GM23338 (cell line): Measurements from ENCODE around the gene ZNF23. TPM values are rescaled to one million over a fixed set of nuclear protein-coding genes. Genes with fewer than 3 reads are reported as not detected.

Experiments
- ATAC-seq: fragments of 200-7000 bp; cut with Tn5 transposase; 3 replicates; pipeline ENCODE4 v1.9.1; 2020
- DNase-seq: peaks from one replicate; pipeline ENCODE4 v3.0.0-alpha.2; 2015; ENCODE audit warnings: low spot score
- H2AFZ ChIP-seq: fragments of 200-600 bp; sonication (generic); 2 replicates; pipeline ENCODE4 v1.8.0; 2016; ENCODE audit warnings: antibody characterized with exemption, mild to moderate bottlenecking, moderate library complexity
- H3F3A ChIP-seq: fragments of 200-600 bp; sonication (generic); replicated peaks from 2 replicates; pipeline ENCODE4 v1.8.0; 2017; ENCODE audit warnings: antibody characterized with exemption, mixed run types, low read depth
- H3K27ac ChIP-seq: fragments of 200-600 bp; sonication (generic); 2 replicates; pipeline ENCODE4 v1.6.1; 2016; ENCODE audit warnings: low read depth
- H3K27me3 ChIP-seq: fragments of 200-600 bp; sonication (generic); 2 replicates; pipeline ENCODE4 v1.8.0; 2016; ENCODE audit warnings: mild to moderate bottlenecking, mixed run types, moderate library complexity; ENCODE audit not compliant: insufficient read depth
- H3K36me3 ChIP-seq: fragments of 200-600 bp; sonication (generic); 2 replicates; pipeline ENCODE4 v1.8.0; 2016; ENCODE audit warnings: mild to moderate bottlenecking; ENCODE audit not compliant: insufficient read depth
- H3K4me1 ChIP-seq: fragments of 200-600 bp; sonication (generic); 2 replicates; pipeline ENCODE4 v1.8.0; 2016; ENCODE audit warnings: mild to moderate bottlenecking, moderate library complexity; ENCODE audit not compliant: insufficient read depth
- H3K4me2 ChIP-seq: fragments of 200-600 bp; sonication (generic); 2 replicates; pipeline ENCODE4 v1.7.1; 2017; ENCODE audit warnings: mixed run types
- H3K4me3 ChIP-seq: fragments of 200-600 bp; sonication (generic); 2 replicates; pipeline ENCODE4 v1.6.1; 2016; ENCODE audit warnings: mixed run types
- H3K79me2 ChIP-seq: fragments of 200-600 bp; sonication (generic); replicated peaks from 2 replicates; pipeline ENCODE4 v1.8.0; 2017; ENCODE audit warnings: mild to moderate bottlenecking; ENCODE audit not compliant: insufficient read depth
- H3K9me2 ChIP-seq: fragments of 200-600 bp; sonication (generic); 2 replicates; pipeline ENCODE4 v1.8.0; 2017; ENCODE audit not compliant: insufficient read depth
- H4K20me1 ChIP-seq: fragments of 200-600 bp; sonication (generic); replicated peaks from 2 replicates; pipeline ENCODE4 v1.8.0; 2017; ENCODE audit warnings: mild to moderate bottlenecking; ENCODE audit not compliant: insufficient read depth
- H3K27ac Mint-ChIP-seq: 2 replicates; pipeline ENCODE4 v1.8.0; 2020; ENCODE audit warnings: inconsistent platforms, mild to moderate bottlenecking, moderate library complexity, mixed read lengths
- H3K27me3 Mint-ChIP-seq: 3 replicates; pipeline ENCODE4 v1.8.0; 2022; ENCODE audit warnings: low read depth, mild to moderate bottlenecking, moderate library complexity, mixed read lengths, inconsistent platforms; ENCODE audit not compliant: insufficient read depth, poor library complexity
- H3K36me3 Mint-ChIP-seq: 3 replicates; pipeline ENCODE4 v1.8.0; 2021; ENCODE audit warnings: low read depth, mild to moderate bottlenecking, inconsistent platforms, moderate library complexity, mixed read lengths
- H3K4me1 Mint-ChIP-seq: 3 replicates; pipeline ENCODE4 v1.8.0; 2020; ENCODE audit warnings: mild to moderate bottlenecking, inconsistent platforms, mixed read lengths
- H3K4me3 Mint-ChIP-seq: 3 replicates; pipeline ENCODE4 v1.8.0; 2021; ENCODE audit warnings: moderate library complexity, mild to moderate bottlenecking, inconsistent platforms, mixed read lengths
- H3K9me3 Mint-ChIP-seq: 3 replicates; pipeline ENCODE4 v1.8.0; 2020; ENCODE audit warnings: moderate library complexity, mild to moderate bottlenecking, inconsistent platforms, mixed read lengths
- JUNB ChIP-seq: IDR thresholded peaks from one replicate; pipeline ENCODE4 v1.6.1; 2016; ENCODE audit warnings: antibody characterized with exemption; ENCODE audit not compliant: unreplicated experiment
- NANOG ChIP-seq: IDR thresholded peaks from 2 replicates; pipeline ENCODE4 v1.6.1; 2016; ENCODE audit warnings: antibody characterized with exemption, borderline replicate concordance
- POLR2AphosphoS5 ChIP-seq: IDR thresholded peaks from 2 replicates; pipeline ENCODE4 v1.6.1; 2016; ENCODE audit warnings: antibody characterized with exemption, low read depth
- STAT1 ChIP-seq: IDR thresholded peaks from one replicate; pipeline ENCODE4 v1.6.1; 2016; ENCODE audit warnings: antibody characterized with exemption; ENCODE audit not compliant: unreplicated experiment
- ZNF331 ChIP-seq: fragments of 250-450 bp; sonication (Bioruptor Pico); IDR thresholded peaks from 2 replicates; pipeline ENCODE4 v1.5.0; 2020; ENCODE audit warnings: low read depth, mild to moderate bottlenecking, moderate library complexity
- polyA plus RNA-seq: library from polyadenylated mRNA; unstranded; fragments of >200 nt; fragmentation: Nextera tagmentation; extraction: Ambion mirVana; gene quantifications from 2 replicates; pipeline ENCODE4 v1.2.1, GENCODE V29; 2016
- total RNA-seq: library from RNA; depleted of rRNA; stranded (reverse); fragments of >200 nt; shearing (Covaris generic); gene quantifications from 2 replicates; pipeline ENCODE4 v1.2.3, GENCODE V29; 2014
- TF ChIP-seq, protein P1 (sequence below): IDR thresholded peaks from one replicate; pipeline ENCODE4 v1.6.1; 2018; ENCODE audit warnings: antibody characterized with exemption; ENCODE audit not compliant: unreplicated experiment
- TF ChIP-seq, protein P2 (sequence below): fragments of 250-450 bp; sonication (Bioruptor Pico); IDR thresholded peaks from 2 replicates; pipeline ENCODE4 v1.5.0; 2020; ENCODE audit warnings: mild to moderate bottlenecking, moderate library complexity

ZNF23 gene
- total and polyA plus RNA-seq, 2 experiments from 2014 or later = 8.4 to 8.8 TPM

DNA sequence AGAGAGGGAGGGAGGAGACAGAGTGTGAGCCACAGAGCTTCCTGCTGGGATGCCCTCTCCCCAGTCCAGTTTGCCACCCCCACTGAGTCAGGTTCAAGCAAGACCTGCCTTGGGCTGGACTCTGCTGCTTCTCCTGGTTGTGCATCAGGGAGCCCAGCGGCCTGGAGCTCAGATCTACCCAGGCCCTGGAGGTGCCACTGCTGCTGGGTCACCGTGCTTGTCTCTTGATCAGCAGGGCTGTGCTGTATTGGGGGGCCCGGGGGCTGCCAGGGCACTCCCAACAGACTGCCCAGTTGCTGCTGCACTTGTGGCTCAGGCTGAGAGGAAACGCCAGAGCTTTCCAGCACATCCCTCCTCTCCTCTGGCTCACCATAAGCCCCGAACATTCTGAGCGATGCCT is 29.1 kb downstream of the ZNF23 start:
- no peak overlapping the region for H2AFZ ChIP-seq
- no peaks in the 10 kb centered on the region for H3K27me3 ChIP-seq
- H3K27ac ChIP-seq = no peak overlapping the region
- no peak for ATAC-seq
- Mint-ChIP-seq H3K27ac (no peak overlapping the region), H3K4me1 (no peaks in the 10 kb centered on the region), H3K9me3 (no peaks in the 10 kb centered on the region), H3K4me3 (no peak overlapping the region), H3K36me3 (no peaks in the 10 kb centered on the region), H3K27me3 (no peaks in the 10 kb centered on the region)
- no peak overlapping the region for H3K4me2 ChIP-seq
- H3K4me1 ChIP-seq = no peaks in the 10 kb centered on the region
- H3K4me3 ChIP-seq = no peak overlapping the region
- H3K36me3 ChIP-seq = no peaks in the 10 kb centered on the region
- no peaks in the 10 kb centered on the region for H3K9me2 ChIP-seq
- no peaks in the 10 kb centered on the region for H3F3A ChIP-seq
- TF ChIP-seq ZNF331 (CRISPR knock-in tag) (no peak), STAT1 (no peak), NANOG (no peak), JUNB (no peak), POLR2AphosphoS5 (no peak)
- TF ChIP-seq, protein P1, sequence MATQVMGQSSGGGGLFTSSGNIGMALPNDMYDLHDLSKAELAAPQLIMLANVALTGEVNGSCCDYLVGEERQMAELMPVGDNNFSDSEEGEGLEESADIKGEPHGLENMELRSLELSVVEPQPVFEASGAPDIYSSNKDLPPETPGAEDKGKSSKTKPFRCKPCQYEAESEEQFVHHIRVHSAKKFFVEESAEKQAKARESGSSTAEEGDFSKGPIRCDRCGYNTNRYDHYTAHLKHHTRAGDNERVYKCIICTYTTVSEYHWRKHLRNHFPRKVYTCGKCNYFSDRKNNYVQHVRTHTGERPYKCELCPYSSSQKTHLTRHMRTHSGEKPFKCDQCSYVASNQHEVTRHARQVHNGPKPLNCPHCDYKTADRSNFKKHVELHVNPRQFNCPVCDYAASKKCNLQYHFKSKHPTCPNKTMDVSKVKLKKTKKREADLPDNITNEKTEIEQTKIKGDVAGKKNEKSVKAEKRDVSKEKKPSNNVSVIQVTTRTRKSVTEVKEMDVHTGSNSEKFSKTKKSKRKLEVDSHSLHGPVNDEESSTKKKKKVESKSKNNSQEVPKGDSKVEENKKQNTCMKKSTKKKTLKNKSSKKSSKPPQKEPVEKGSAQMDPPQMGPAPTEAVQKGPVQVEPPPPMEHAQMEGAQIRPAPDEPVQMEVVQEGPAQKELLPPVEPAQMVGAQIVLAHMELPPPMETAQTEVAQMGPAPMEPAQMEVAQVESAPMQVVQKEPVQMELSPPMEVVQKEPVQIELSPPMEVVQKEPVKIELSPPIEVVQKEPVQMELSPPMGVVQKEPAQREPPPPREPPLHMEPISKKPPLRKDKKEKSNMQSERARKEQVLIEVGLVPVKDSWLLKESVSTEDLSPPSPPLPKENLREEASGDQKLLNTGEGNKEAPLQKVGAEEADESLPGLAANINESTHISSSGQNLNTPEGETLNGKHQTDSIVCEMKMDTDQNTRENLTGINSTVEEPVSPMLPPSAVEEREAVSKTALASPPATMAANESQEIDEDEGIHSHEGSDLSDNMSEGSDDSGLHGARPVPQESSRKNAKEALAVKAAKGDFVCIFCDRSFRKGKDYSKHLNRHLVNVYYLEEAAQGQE = no peak
- TF ChIP-seq, protein P2, sequence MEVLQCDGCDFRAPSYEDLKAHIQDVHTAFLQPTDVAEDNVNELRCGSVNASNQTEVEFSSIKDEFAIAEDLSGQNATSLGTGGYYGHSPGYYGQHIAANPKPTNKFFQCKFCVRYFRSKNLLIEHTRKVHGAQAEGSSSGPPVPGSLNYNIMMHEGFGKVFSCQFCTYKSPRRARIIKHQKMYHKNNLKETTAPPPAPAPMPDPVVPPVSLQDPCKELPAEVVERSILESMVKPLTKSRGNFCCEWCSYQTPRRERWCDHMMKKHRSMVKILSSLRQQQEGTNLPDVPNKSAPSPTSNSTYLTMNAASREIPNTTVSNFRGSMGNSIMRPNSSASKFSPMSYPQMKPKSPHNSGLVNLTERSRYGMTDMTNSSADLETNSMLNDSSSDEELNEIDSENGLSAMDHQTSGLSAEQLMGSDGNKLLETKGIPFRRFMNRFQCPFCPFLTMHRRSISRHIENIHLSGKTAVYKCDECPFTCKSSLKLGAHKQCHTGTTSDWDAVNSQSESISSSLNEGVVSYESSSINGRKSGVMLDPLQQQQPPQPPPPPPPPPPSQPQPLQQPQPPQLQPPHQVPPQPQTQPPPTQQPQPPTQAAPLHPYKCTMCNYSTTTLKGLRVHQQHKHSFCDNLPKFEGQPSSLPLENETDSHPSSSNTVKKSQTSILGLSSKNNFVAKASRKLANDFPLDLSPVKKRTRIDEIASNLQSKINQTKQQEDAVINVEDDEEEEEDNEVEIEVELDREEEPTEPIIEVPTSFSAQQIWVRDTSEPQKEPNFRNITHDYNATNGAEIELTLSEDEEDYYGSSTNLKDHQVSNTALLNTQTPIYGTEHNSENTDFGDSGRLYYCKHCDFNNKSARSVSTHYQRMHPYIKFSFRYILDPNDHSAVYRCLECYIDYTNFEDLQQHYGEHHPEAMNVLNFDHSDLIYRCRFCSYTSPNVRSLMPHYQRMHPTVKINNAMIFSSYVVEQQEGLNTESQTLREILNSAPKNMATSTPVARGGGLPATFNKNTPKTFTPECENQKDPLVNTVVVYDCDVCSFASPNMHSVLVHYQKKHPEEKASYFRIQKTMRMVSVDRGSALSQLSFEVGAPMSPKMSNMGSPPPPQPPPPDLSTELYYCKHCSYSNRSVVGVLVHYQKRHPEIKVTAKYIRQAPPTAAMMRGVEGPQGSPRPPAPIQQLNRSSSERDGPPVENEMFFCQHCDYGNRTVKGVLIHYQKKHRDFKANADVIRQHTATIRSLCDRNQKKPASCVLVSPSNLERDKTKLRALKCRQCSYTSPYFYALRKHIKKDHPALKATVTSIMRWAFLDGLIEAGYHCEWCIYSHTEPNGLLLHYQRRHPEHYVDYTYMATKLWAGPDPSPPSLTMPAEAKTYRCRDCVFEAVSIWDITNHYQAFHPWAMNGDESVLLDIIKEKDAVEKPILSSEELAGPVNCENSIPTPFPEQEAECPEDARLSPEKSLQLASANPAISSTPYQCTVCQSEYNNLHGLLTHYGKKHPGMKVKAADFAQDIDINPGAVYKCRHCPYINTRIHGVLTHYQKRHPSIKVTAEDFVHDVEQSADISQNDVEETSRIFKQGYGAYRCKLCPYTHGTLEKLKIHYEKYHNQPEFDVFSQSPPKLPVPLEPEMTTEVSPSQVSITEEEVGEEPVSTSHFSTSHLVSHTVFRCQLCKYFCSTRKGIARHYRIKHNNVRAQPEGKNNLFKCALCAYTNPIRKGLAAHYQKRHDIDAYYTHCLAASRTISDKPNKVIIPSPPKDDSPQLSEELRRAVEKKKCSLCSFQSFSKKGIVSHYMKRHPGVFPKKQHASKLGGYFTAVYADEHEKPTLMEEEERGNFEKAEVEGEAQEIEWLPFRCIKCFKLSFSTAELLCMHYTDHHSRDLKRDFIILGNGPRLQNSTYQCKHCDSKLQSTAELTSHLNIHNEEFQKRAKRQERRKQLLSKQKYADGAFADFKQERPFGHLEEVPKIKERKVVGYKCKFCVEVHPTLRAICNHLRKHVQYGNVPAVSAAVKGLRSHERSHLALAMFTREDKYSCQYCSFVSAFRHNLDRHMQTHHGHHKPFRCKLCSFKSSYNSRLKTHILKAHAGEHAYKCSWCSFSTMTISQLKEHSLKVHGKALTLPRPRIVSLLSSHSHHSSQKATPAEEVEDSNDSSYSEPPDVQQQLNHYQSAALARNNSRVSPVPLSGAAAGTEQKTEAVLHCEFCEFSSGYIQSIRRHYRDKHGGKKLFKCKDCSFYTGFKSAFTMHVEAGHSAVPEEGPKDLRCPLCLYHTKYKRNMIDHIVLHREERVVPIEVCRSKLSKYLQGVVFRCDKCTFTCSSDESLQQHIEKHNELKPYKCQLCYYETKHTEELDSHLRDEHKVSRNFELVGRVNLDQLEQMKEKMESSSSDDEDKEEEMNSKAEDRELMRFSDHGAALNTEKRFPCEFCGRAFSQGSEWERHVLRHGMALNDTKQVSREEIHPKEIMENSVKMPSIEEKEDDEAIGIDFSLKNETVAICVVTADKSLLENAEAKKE (CRISPR knock-in tag) = no peak
- H3K79me2 ChIP-seq = no peaks in the 10 kb centered on the region
- H4K20me1 ChIP-seq = no peaks in the 10 kb centered on the region
- DNase-seq = no peak
